Neural cell (in vitro differentiated cells): Measurements from ENCODE around the gene PIBF1. TPM values are rescaled to one million over a fixed set of nuclear protein-coding genes. Genes with fewer than 3 reads are reported as not detected.

Source experiments
- H2AFZ ChIP-seq: fragments of 200-600, 300-800 bp; sonication (generic), shearing (Covaris generic); 2 replicates; pipeline ENCODE4 v1.6.0; 2014; ENCODE audit warnings: low read depth, mild to moderate bottlenecking, antibody characterized with exemption, low read length, moderate library complexity
- H3F3A ChIP-seq: fragments of 200-600 bp; shearing (Covaris generic); 2 replicates; pipeline ENCODE4 v1.6.1; 2016; ENCODE audit warnings: mild to moderate bottlenecking, moderate library complexity, mixed read lengths, antibody characterized with exemption, low read length; ENCODE audit not compliant: insufficient read depth, poor library complexity, severe bottlenecking
- H3K27ac ChIP-seq: fragments of 200-600, 300-800 bp; sonication (generic), shearing (Covaris generic); 2 replicates; pipeline ENCODE4 v1.5.1; 2014; ENCODE audit warnings: mild to moderate bottlenecking, low read length, moderate library complexity
- H3K27me3 ChIP-seq: fragments of 300-800, 200-600 bp; sonication (generic), shearing (Covaris generic); 2 replicates; pipeline ENCODE4 v1.6.0; 2014; ENCODE audit warnings: mild to moderate bottlenecking, low read depth, low read length, moderate library complexity; ENCODE audit not compliant: insufficient read depth
- H3K36me3 ChIP-seq: fragments of 300-800, 200-600 bp; sonication (generic), shearing (Covaris generic); 2 replicates; pipeline ENCODE4 v1.5.1; 2014; ENCODE audit warnings: mild to moderate bottlenecking, antibody characterized with exemption, low read length, moderate library complexity; ENCODE audit not compliant: insufficient read depth
- H3K4me2 ChIP-seq: fragments of 300-800, 200-600 bp; sonication (generic), shearing (Covaris generic); 2 replicates; pipeline ENCODE4 v1.6.0; 2014; ENCODE audit warnings: mild to moderate bottlenecking, low read length
- H3K4me3 ChIP-seq: fragments of 300-800, 200-600 bp; sonication (generic), shearing (Covaris generic); 2 replicates; pipeline ENCODE4 v1.5.1; 2014; ENCODE audit warnings: mild to moderate bottlenecking, low read length, moderate library complexity
- H3K79me2 ChIP-seq: fragments of 200-600 bp; shearing (Covaris generic); replicated peaks from 2 replicates; pipeline ENCODE4 v1.6.0; 2014; ENCODE audit warnings: mild to moderate bottlenecking, low read length, moderate library complexity; ENCODE audit not compliant: insufficient read depth
- H3K9ac ChIP-seq: fragments of 300-800, 200-600 bp; sonication (generic), shearing (Covaris generic); 2 replicates; pipeline ENCODE4 v1.6.1; 2016; ENCODE audit warnings: mild to moderate bottlenecking, low read length, mixed read lengths
- H3K9me2 ChIP-seq: fragments of 200-600 bp; shearing (Covaris generic); 2 replicates; pipeline ENCODE4 v1.6.1; 2016; ENCODE audit warnings: mild to moderate bottlenecking, low read length, mixed read lengths; ENCODE audit not compliant: insufficient read depth
- H3K9me3 ChIP-seq: fragments of 200-600, 300-800 bp; sonication (generic), shearing (Covaris generic); 2 replicates; pipeline ENCODE4 v1.6.1; 2016; ENCODE audit warnings: mild to moderate bottlenecking, mixed run types, low read length, moderate library complexity, mixed read lengths
- H4K20me1 ChIP-seq: fragments of 200-600 bp; shearing (Covaris generic); 2 replicates; pipeline ENCODE4 v1.6.1; 2016; ENCODE audit warnings: mild to moderate bottlenecking, mixed run types; ENCODE audit not compliant: insufficient read depth
- EP300 ChIP-seq: fragments of 450-650 bp; conservative IDR thresholded peaks from 2 replicates; pipeline ENCODE4 v1.6.1; 2014; ENCODE audit warnings: antibody characterized with exemption, mild to moderate bottlenecking, moderate library complexity; ENCODE audit not compliant: poor library complexity, severe bottlenecking
- EZH2 ChIP-seq: fragments of 200-600, 300-800 bp; shearing (Covaris generic), sonication (generic); IDR thresholded peaks from 2 replicates; pipeline ENCODE4 v1.6.1; 2014; ENCODE audit warnings: antibody characterized with exemption, low read length, borderline replicate concordance, mild to moderate bottlenecking; ENCODE audit not compliant: insufficient read depth, poor library complexity, severe bottlenecking
- MXI1 ChIP-seq: fragments of 450-650 bp; conservative IDR thresholded peaks from 2 replicates; pipeline ENCODE4 v1.6.1; 2014; ENCODE audit warnings: antibody characterized with exemption, mild to moderate bottlenecking; ENCODE audit not compliant: poor library complexity, severe bottlenecking
- POLR2AphosphoS5 ChIP-seq: IDR thresholded peaks from 2 replicates; pipeline ENCODE4 v1.6.1; 2012
- RAD21 ChIP-seq: fragments of 450-650 bp; conservative IDR thresholded peaks from 2 replicates; pipeline ENCODE4 v1.6.1; 2014; ENCODE audit warnings: antibody characterized with exemption, mild to moderate bottlenecking, moderate library complexity
- SMC3 ChIP-seq: fragments of 450-650 bp; conservative IDR thresholded peaks from 2 replicates; pipeline ENCODE4 v1.6.1; 2014; ENCODE audit warnings: antibody characterized with exemption, mild to moderate bottlenecking, moderate library complexity; ENCODE audit not compliant: poor library complexity
- polyA plus RNA-seq: library from polyadenylated mRNA; depleted of rRNA; stranded (reverse); fragments of >200 nt; gene quantifications from 2 replicates; pipeline ENCODE4 v1.2.3, GENCODE V29; 2014
- TF ChIP-seq, protein P1 (sequence below): fragments of 450-650 bp; IDR thresholded peaks from 2 replicates; pipeline ENCODE4 v1.5.1; 2014; ENCODE audit warnings: antibody characterized with exemption, mild to moderate bottlenecking, moderate library complexity; ENCODE audit not compliant: poor library complexity, severe bottlenecking
- TF ChIP-seq, protein P2 (sequence below): IDR thresholded peaks from 2 replicates; pipeline ENCODE4 v1.6.1; 2012; ENCODE audit warnings: borderline replicate concordance

Gene PIBF1
- polyA plus RNA-seq, 1 donor from 2014 or later: 42.4 TPM

DNA sequence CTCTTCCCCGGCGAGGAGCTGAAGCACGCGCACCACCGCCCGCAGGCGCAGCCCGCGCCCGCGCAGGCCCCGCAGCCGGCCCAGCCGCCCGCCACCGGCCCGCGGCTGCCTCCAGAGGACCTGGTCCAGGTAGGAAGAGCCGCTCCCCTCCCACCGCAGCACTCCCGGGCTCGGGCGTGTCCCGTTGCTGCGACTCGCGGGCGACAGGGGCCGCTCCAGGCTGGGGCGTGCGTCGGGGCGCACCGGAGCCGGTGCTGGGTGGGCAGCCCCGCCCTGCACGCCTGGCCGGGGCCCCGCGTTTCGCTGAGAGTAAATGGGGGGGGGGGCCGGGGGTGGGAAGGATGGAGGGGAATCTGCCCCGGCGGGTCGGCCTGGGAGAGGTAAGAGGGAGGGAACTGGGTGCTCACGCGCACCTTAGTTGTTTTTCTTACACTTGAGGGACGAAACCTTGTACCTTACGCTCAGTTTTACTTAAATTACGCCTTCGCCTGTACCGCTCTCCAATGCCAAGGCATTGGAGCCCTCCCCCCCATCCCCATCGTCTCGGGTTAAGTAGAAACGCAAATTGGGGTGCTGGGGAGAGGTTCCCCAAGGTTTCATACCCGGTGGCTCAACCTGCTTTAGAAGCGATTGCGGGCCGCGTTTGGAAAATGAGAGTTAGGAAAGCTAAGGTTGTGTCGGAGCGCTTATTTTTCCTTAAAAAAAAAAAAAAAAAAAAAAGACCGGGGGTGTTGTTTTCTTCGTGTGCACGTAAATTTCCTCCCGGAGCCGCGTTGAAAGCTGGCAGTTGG, 277.7 kb downstream of the PIBF1 start:
- peak overlapping the region; percentile 77 for H3K4me3 ChIP-seq
- no peaks in the 10 kb centered on the region for H3K79me2 ChIP-seq
- H3K36me3 ChIP-seq: no peaks in the 10 kb centered on the region
- no peaks in the 10 kb centered on the region for H4K20me1 ChIP-seq
- H3K4me2 ChIP-seq: no peak overlapping the region
- no peak overlapping the region for H3K27ac ChIP-seq
- peaks cover 66% of the 10 kb centered on the region for H3K27me3 ChIP-seq
- H3F3A ChIP-seq: no peaks in the 10 kb centered on the region
- H3K9me3 ChIP-seq: no peaks in the 10 kb centered on the region
- no peaks in the 10 kb centered on the region for H3K9me2 ChIP-seq
- no peak overlapping the region for H2AFZ ChIP-seq
- H3K9ac ChIP-seq: no peak overlapping the region
- TF ChIP-seq EZH2: no peak
- peak; percentile 58 for TF ChIP-seq RAD21
- no peak for TF ChIP-seq EP300
- TF ChIP-seq, protein P1, sequence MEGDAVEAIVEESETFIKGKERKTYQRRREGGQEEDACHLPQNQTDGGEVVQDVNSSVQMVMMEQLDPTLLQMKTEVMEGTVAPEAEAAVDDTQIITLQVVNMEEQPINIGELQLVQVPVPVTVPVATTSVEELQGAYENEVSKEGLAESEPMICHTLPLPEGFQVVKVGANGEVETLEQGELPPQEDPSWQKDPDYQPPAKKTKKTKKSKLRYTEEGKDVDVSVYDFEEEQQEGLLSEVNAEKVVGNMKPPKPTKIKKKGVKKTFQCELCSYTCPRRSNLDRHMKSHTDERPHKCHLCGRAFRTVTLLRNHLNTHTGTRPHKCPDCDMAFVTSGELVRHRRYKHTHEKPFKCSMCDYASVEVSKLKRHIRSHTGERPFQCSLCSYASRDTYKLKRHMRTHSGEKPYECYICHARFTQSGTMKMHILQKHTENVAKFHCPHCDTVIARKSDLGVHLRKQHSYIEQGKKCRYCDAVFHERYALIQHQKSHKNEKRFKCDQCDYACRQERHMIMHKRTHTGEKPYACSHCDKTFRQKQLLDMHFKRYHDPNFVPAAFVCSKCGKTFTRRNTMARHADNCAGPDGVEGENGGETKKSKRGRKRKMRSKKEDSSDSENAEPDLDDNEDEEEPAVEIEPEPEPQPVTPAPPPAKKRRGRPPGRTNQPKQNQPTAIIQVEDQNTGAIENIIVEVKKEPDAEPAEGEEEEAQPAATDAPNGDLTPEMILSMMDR: peak; percentile 64
- TF ChIP-seq MXI1: no peak
- TF ChIP-seq, protein P2, sequence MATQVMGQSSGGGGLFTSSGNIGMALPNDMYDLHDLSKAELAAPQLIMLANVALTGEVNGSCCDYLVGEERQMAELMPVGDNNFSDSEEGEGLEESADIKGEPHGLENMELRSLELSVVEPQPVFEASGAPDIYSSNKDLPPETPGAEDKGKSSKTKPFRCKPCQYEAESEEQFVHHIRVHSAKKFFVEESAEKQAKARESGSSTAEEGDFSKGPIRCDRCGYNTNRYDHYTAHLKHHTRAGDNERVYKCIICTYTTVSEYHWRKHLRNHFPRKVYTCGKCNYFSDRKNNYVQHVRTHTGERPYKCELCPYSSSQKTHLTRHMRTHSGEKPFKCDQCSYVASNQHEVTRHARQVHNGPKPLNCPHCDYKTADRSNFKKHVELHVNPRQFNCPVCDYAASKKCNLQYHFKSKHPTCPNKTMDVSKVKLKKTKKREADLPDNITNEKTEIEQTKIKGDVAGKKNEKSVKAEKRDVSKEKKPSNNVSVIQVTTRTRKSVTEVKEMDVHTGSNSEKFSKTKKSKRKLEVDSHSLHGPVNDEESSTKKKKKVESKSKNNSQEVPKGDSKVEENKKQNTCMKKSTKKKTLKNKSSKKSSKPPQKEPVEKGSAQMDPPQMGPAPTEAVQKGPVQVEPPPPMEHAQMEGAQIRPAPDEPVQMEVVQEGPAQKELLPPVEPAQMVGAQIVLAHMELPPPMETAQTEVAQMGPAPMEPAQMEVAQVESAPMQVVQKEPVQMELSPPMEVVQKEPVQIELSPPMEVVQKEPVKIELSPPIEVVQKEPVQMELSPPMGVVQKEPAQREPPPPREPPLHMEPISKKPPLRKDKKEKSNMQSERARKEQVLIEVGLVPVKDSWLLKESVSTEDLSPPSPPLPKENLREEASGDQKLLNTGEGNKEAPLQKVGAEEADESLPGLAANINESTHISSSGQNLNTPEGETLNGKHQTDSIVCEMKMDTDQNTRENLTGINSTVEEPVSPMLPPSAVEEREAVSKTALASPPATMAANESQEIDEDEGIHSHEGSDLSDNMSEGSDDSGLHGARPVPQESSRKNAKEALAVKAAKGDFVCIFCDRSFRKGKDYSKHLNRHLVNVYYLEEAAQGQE: no peak
- peak; percentile 13 for TF ChIP-seq SMC3
- TF ChIP-seq POLR2AphosphoS5: no peak

DNA sequence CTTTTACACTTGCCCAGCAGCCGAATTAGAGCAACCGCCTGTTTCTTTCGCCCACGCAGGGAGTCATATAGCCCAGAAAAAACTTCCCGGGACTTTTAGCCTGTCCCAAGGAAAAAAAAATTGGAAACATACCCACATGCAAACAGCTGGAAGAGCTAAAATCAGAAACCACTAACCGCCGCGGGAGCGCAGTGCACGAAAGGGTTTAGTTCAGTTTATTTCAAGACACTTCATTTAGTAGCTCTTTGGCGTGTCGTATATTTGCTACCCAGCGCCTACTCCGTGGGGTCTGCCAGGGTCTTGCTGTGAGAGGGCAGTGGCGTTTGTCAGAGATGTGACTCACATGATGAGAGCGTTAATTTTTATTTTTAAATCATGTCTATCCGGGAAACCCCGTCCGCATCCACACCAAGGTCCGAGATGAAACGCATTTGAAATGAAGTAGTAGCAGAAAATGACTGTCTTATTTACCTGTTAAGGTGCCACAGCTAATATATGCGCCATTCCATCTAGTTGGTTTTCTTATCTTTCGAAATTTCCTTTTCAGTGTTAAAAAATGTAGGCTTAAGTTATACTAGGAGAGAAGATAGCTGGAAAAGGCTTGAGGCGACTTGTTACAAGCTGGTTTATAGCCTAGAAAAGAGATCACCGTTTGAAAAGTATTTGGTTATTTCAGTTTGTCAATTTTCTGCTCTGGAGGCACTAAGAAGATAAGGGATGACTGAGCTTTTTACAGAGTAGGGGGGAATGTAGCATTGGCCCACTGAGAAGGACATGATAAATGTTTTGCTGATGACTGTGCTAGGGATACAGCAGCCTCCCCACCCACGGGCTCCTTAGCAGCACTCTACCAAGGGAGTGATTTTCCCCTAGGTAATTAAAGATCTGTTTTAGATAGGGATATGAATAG, 278.6 kb downstream of the PIBF1 start:
- H3K27me3 ChIP-seq: peaks cover 64% of the 10 kb centered on the region
- H2AFZ ChIP-seq: no peak overlapping the region
- peak overlapping the region; percentile 77 for H3K4me3 ChIP-seq
- no peak overlapping the region for H3K27ac ChIP-seq
- no peaks in the 10 kb centered on the region for H3K9me2 ChIP-seq
- no peak overlapping the region for H3K4me2 ChIP-seq
- no peaks in the 10 kb centered on the region for H3K36me3 ChIP-seq
- H3K9me3 ChIP-seq: no peaks in the 10 kb centered on the region
- H3K79me2 ChIP-seq: no peaks in the 10 kb centered on the region
- no peak for TF ChIP-seq EZH2
- TF ChIP-seq, protein P1: no peak
- TF ChIP-seq, protein P2: no peak
- no peaks in the 10 kb centered on the region for H3F3A ChIP-seq
- H4K20me1 ChIP-seq: no peaks in the 10 kb centered on the region
- no peak overlapping the region for H3K9ac ChIP-seq
